NB4 (cell line): ENCODE results near the gene TMCO4.

Source experiments
- CTCF ChIP-seq: IDR thresholded peaks from one replicate; pipeline ENCODE4 v1.5.1; 2012; ENCODE audit warnings: low read depth, low read length
- POLR2A ChIP-seq: IDR thresholded peaks from 2 replicates; pipeline ENCODE4 v1.6.1; 2011; ENCODE audit warnings: mild to moderate bottlenecking; ENCODE audit not compliant: insufficient read length; ENCODE audit errors: extremely low read depth

- TF ChIP-seq CTCF (no peak), POLR2A (no peak)
Measured at GRCh38 chr1:19690342-19690741, 109.4 kb downstream of the TMCO4 start.
